Activated CD4-positive, alpha-beta T cell treated with anti-CD3 and anti-CD28 coated beads, Interleukin-10, Interleukin-2, amounts not matched to agents 100 ng/mL and 50 ng/mL, durations not matched to agents 16 hours and 8 hours (primary cell): ENCODE data around the gene CAP1.
A peak's percentile ranks its signal among the peaks of the same experiment; 100 is the strongest.
"Not testable (repeated sequence)": the region's sequence is repeated elsewhere in the genome, so short reads cannot be mapped to it uniquely, and the experiment has no call there.

ENCODE experiments used
- DNase-seq: peaks from one replicate; pipeline ENCODE4 v3.0.0-alpha.2; 2020

Gene CAP1

DNA sequence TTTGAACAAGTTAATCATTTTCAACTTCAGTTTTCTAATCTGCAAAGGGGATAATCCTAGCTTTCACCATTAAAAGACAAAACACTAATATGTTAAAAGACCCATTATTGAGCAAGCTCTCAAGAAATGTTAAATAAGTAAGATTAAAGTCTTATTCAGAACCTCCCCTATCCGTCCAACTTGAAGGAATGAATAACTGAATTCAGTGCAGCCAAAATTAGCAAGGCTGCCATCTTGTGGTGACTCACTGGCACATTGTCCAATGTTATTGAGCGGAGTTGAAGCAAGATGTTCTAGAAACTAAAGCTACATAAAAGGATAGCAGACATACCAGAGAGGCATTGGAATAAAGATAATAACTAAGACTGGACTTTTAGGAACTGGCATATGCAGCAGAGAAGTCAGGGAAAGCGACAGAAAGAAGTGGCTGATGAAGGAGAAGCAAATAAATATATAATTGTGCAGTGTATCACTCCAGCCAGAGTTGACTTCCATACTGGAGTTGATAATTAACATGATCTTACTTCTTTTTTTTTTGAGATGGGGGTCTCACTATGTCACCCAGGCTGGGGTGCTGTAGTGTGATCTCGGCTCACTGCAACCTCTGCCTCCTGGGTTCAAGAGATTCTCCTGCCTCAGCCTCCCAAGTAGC, 8.2 kb upstream of the CAP1 start:
- peak; percentile 66 for DNase-seq

DNA sequence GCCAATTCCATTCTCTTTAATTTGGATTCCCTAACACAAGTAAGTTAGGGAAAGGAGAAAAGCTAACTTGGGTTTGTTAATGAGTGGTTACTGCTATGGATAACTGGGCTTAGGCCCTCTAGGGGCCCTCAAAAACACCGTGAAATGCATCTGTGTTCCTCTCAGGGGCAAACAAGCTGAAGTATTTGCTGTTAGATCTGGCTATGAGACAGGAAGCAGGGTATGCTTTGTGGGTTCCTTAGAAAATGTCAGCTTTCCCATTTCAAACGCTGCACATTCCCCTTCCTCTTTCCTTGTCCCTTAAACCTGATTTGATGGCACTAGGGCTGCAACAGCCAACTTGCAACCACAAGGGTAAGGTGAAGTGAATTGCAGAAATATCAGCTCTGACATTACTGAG, 5.7 kb upstream of the CAP1 start:
- no peak for DNase-seq

DNA sequence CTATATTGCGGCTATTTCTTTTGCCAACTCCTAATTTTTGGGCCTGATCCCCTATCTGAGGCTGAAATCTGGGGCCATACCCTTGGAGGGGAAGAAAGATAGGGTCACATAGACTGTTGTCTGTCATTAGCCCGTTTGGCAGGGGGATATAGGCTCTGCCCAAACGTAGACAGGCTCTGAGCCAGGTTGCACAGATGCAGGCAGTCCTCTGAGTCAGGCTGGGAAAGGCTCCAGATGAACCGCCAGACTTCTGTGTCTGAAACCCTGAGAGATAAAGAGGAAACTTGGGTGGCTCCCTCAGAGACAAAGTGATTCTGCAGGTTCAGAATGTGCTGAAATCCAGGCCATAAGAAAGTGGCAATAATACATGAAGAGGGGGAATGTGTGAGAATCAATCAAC, 4.0 kb upstream of the CAP1 start:
- DNase-seq = no peak

DNA sequence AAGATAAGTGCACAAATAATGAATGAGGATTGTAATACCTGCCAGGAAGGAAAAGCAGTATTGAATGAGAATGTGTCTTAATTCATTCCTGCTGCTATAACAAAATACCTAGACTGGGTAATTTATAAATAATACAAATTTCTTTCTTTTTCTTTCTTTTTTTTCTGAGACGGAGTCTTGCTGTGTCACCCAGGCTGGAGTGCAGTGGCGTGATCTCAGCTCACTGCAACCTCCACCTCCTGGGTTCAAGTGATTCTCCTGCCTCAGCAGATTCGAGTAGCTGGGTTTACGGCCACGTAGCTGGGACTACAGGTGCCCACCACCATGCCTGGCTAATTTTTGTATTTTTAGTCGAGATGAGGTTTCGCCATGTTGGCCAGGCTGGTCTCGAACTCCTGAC, 3.3 kb upstream of the CAP1 start:
- not testable (repeated sequence) for DNase-seq

DNA sequence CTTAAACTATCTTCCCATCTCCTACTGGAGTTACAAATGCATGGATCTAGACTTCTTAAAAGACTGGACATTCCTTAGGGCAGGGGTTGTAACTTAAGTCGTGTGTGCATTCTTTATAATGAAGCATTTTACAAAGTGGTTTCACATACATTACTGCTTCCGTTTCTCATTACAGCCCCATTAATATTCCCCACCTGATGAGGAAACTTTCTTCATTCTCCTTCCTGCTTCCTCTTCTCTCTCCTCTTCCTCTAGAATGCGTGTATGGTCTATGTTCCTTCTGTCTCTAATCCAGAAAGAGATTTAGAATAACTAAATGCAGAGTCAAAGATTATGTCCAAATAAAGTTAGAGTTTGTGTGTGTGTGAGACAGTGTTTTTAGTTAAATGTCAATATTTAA, 1.8 kb upstream of the CAP1 start:
- DNase-seq = no peak

DNA sequence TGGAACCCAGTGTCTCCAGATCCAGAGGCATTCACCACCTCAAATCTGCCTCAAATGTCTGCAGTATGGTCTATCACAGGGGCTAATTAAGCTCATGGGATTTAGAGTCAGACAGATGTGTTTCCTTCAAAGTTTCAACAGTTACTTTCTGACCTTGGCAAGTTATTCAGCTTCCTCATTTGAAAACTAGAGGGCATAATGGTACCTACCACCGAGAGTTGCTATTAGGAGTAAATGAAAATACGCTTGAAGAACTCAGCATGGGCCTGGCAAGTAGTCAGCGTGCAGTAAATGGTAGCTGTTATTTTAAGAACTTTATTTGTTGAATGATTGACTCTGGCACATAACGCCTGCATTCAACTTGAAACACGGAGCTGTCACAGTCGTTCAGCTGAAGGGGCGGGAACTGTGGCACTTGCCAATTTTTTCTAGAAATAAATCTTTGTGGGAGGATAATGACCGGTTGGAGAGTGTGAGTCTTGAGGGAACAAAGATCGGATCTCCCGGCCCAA, 1.2 kb upstream of the CAP1 start:
- DNase-seq = no peak

DNA sequence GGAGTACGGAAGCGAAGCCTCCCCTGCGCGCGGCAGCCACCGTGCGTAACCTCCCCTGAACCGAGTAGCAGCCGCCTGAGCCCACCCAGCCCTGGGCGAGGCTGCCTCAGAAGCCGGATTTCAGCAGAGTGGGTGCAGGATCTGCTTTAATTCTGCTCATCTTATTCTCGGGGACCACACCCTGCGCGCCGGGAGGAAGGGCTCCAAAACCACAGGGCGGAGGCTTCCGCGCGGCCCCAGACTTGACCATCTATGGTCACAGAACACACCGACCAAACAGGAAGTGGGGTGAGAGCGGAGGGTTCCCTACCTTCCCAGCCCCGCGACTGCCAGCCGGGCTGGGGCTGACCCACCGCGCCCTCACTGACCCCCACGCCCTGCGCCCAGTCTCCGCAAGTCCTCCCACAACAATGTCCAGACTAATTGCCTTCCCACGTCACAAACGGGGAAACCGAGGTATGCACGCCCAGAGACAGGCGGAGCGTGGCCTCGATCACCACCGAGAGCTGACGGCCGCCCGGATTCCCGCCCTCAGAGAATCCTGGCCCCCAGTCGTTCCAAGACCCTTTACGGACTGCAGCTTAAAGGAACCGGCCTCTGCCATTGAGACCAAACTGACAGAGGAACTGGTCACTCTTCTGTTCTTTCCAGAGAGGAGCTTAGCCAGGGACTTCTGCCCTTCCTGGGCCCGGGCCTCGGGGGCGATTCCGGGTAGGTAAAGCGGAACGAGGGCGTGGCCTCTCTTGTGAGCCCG, 595 bp upstream of the CAP1 start:
- DNase-seq = peak; percentile 94

DNA sequence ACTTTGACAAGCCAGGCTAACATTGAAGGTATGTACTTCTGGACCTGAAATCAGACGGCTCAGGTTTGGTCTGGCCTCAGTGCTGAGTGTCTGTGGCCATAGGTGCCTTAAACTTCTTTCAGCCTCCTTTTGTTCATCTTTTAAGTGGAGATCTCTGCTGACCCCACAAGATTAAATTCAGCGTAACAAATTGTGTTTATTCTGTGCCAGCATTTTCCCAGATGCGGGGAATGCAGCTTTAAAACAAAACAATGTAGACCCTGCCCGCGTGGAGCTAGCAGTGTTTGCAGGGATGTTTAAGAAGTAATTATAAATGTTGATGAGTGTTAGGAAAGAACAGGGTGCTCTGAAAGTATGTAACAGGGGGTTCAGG, 923 bp downstream of the CAP1 start:
- DNase-seq = no peak

DNA sequence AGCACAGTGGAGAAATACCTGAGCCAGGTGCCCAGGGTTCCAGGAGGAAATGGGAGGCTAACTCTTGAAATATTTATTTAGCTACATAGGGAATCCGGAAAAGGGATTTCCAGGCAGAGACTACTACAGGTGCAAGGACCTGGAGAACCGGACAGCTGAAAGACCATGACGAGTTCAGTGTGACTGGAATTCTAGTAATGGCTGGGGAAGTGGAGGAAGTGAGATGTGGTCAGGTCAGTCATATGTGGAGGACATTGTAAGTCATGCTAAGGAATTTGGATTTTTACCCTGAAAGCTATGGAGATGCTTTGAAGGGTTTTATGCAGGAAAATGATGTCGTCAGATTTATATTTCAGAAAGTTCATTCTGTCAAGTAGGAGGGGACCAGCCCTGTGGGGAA, 1.8 kb downstream of the CAP1 start:
- no peak for DNase-seq

DNA sequence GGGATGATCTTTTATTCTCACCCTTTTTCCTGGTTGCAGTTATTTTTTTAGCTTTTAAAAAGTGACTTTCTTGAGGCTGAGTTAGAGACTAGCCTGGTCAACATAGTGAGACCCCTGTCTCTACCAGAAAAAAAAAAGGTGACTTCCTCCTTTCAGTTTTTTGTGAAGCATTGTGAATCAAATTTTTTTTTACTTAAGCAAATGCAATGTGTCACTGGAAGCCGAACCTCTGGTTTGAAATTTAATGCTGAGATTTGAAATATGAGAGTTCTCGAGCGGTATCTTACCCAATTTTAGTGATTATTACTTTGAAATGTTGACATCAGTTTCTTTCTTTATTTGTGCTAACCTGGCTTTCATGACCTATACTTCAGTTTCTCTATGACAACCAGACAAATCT, 3.6 kb downstream of the CAP1 start:
- no peak for DNase-seq

DNA sequence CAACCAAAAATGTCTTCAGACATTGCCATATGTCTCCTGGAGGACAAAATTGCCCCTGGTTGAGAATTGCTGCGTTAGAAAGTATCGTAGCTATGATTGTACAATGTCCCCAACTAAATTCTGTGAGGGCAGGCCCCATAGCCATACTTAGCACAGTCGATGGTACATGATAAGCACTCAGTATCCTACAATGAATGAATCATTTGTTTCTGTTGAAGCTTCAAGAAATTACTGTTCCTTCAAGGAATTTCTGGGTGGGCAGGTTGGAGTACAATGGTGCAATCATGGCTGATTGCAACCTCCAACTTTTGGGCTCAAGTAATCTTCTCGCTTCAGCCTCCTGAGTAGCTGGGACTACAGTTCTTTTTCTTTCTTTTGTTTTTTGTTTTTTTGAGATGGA, 4.7 kb downstream of the CAP1 start:
- DNase-seq = no peak

DNA sequence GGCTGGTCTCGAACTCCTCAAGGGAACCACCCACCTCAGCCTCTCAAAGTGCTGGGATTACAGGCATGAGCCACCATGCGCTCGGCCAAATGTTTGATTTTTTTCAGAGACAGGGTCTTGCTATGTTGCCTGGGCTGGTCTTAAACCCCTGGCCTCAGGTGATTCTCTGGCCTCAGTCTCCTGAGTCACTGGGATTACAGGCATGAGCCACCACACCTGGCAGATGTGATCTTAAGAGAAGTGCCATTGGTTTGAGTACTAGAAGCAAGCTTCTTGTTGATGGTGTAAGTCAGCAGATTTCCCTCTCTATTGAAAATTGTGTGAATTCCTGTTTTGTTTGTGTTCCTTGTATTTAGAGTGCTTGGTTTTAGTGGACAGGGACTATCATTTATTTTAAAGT, 5.2 kb downstream of the CAP1 start:
- no peak for DNase-seq

DNA sequence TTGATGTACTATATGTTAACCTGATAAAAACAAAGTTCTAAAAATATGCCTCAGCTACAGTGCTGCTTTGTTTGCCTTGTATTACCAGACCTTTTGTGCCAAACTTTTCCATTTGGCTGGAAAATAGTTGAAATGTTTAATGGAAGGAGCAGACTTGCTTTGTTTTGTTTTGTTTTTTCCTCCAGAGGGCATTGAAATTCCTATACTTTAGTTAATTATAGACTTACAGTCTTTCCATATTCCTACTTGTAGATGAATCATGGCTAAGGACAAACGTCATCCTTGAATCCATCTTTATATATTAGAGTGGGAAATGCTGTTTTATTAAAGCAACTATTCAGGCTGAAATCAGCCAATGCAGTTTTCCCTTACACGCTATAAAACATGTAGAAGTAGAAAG, 6.7 kb downstream of the CAP1 start:
- DNase-seq = no peak

DNA sequence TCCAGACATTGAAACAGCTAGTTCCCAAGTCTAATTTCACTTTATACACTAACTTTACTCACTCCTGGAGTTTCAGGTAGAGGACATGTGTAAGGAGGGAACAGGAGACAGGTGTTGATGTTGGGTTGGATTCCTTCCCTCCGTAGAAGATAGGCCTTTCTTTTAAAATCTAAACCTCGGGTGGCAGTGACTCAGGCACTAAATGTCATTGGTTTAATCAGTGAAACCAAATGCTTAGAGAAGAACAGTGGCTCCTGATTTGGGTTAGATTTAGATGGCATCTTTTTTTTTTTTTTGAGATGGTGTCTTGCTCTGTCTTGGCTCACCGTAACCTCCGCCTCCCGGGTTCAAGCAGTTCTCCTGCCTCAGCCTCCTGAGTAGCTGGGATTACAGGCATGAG, 7.2 kb downstream of the CAP1 start:
- DNase-seq = no peak

DNA sequence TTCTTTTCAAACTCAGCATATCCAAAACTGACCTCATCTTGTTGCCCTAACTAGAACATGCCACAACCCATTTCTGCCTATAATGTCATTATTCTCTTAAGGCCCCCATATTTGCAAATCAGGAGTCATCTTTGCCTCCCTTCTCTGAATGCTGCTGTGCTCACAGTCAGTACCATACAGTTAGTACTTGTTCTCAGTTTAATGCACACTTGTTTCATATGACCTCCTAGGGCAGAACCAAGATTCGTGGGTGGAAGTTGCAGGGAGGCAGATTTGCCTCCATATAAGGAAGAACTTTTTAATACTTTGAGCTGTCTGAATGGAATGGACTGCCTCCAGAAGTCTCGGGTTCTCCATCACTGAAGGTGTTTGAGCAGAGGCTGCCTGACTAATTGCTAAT, 9.2 kb downstream of the CAP1 start:
- peak; percentile 34 for DNase-seq

DNA sequence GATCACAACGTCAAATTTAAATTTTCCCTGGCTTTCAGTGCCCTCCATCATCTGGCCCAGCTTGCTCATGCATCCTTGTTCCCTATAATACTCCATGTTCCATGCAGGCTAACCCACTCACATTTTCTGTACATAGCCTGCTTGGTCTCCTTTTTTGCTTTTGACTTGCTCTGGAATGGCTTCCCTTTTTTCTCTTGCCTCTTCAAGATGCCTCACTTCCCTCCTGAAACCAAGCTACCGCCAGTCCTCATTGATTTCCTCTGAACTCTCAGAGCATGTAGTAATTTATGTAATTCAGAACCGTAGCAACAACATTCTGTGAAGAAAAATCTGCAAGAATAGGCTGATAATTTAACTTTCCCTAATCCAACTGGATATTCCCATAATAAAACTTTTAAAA, 10.3 kb downstream of the CAP1 start:
- no peak for DNase-seq

DNA sequence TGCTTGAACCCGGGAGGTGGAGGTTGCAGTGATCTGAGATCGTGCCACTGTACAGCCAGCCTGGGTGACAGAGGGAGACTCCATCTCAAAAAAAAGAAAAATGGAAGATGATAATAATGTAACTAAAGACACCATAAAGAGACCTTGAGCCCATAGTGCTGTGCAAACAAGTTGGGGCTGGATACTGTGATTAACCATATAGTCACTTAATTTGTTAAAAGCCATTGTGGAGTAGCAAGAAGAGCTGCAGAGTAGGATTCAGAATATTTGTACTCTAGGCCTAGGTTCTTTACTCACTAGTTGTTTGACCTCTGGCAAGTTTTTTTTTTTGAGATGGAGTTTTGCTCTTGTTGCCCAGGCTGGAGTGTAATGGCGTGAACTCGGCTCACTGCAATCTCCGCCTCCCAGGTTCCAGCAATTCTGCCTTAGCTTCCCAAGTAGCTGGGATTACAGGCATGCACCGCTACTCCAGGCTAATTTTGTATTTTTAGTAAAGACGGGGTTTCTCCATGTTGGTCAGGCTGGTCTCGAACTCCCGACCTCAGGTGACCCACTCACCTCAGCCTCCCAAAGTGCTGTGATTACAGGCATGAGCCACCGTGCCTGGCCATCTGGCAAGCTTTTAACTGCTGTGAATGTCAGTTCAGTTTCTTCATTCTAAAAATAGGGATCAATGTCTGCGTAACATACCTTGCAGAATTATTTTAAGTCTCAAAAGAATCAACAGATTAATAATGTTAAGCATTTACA, 12.8 kb downstream of the CAP1 start:
- no peak for DNase-seq

DNA sequence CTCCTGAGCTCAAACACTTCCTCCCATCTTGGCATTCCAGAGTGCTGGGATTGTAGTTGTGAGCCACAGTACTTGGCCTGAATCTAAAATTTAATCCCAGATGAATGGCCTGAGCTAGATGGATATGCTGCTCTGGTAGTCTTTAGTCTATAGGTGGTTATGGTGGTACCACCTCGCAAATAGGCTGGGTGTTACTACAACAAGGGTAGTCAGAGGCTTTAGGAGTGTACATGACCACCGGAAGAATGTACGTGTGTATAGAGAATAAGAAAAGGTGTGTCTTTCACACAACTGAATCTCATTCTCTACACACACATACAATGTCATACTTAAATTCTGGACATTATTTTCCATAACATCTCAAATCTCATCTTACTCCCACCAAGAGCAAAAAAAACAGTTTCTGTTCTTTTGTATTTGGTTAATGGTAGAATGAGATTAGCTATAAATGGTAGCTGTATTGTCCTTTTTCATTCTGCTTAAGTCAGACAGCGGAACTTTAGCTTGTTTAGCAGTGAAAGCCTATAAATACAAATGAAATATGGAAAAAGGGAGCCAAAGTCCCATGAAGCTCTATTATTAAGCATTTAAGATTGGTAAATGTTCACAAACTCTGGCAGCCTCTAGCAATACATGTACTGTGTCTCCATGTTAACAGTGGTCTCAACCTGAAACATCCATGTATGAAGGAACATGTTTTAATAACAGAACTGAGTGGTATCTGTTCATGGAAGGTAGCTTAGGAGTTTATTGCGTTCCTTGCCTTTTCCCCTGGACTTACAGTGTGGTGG, 16.2 kb downstream of the CAP1 start:
- no peak for DNase-seq

DNA sequence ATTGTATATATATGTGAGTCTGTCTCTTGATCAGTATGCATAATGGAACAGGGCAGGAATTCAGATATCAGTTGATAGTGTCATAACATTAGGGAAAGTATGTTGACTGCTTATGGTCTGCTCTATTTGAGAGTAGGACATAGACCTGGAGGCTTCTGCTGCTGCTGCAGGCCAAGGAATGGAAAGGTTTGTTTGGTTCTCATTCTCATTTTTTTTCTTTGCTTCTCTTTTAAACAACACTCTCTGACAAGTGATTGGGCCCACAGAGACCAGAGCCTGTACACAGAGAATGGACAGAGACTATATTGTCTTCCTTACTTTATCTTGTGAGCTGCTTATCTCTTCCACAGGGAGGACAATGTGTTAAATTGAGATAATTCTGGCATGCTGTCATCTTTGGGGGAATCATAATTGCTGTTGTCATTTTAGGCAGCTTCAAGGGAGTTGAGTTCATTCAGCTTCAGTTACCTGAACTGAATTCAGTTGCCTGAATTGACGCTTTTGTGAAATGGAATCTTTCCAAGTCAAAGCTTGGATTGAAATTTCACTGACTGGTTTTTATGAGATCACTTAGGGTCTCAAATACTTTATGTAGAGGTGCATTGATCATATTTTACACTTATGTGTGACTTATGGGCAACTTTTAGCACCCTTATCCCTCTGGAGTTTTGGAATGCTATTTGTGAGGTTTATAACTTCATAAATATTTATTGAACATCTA, 16.9 kb downstream of the CAP1 start:
- no peak for DNase-seq

DNA sequence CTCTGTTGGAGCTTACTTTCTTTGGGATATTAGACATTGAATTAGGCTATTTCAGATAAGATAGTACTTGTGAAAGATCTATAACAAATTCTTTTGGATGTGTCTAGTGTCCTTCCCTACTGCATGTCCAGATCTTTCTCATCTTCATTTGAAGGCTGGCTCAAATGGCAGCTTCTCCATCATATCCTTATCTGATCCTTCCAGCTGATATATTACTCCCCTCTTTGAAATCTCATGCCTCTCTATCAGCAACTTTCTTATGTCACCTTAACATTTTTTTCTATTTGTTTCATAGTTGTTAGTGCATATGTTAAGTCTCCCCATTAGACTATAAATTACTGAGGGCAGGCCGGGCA, 17.5 kb downstream of the CAP1 start:
- no peak for DNase-seq

DNA sequence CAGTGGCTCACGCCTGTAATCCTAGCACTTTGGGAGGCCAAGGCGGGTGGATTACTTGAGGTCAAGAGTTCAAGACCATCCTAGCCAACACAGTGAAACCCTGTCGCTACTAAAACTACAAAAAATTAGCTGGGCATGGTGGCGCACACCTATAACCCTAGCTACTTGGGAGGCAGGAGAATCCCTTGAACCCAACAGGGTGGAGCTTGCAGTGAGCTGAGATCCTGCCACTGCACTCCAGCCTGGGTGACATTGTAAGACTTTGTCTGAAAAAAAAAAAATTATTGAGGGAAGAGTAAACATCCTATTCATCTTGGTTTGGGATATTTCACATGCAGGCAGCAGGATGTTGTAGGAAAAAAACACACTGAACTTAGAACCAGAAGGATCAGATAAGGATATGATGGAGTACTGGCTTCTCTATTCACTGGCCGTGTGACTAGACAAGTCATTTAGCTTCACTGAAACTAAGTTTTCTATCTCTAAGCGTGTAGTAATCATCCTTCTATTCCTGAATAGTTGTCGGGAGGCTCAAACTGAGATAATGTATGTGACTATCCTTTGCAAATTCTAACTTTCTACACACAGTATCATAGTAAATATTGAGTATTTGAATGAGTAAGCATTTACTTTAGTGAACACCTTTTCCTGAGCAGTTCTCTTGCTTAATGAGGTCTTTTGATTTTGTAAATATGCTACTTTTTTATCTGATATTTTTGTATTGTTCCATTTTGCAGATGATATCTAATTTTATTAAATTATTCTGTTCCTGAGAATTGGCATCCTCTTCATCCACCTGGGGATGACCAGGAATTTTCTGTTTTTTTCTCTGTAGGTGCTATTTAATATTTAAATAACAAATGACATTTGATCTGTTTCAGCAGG, 18.2 kb downstream of the CAP1 start:
- peak; percentile 66 for DNase-seq
